Hematopoietic multipotent progenitor cell (in vitro differentiated cells): ENCODE measurements around the gene MSH6. TPM values are rescaled to one million over a fixed set of nuclear protein-coding genes. Genes with fewer than 3 reads are reported as not detected.

Experiments used
- DNase-seq, 3 donors: peaks; one replicate each; pipeline ENCODE4 v3.0.0-alpha.2; 2011 to 2015; ENCODE audit warnings: low read depth in 2 of 3, low spot score in 2 of 3
- total RNA-seq: library from RNA; depleted of rRNA; stranded (reverse); fragments of >200 nt; gene quantifications from one replicate; pipeline ENCODE4 v1.2.3, GENCODE V29; 2012

The MSH6 gene
- total RNA-seq, 1 donor, result 71.9 TPM

DNA sequence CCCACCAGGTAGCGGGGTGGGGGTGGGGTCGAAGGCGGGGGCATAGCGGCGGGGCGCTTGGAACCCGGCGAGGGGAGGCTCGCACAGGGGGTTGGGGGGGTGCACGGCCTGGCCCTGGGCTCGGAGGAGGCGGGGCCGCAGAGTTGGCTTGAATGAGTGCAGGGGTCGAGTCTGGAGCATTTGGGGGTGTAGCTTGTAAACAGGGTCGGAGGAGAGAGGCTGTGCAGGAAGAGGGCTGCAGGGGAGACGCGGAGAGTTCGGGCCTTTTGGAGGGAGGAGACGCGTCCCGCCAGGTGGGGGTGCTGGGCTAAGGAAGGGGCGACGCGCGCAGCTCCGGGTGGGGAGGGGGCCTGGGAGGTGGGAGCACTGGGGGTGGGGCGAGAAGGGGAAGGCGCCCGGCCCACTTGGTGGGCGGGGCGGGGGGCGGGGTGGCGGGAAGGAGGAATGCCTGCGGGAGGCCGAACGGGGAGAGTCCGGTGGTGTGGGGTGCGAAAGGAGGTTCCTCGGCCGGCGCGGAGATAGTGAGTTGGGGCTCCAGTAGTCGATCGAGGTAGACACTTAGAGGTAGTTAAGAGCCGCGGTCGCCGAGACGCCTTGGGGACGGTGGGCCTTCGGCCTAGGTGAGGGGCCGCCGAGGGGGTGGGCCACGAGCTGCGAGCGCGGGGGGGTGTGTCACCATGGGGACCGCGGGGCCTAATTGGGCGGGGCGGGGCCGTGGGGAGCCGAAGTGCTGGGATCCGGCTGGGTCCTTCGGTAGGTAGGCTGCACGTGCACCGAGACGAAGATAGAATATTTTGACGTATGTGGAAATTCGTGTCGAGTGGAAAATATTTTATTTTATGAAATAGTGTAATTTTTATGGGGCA, 774 bp downstream of the MSH6 start:
- peak; percentile 37 to 91 (median 89) for DNase-seq

DNA sequence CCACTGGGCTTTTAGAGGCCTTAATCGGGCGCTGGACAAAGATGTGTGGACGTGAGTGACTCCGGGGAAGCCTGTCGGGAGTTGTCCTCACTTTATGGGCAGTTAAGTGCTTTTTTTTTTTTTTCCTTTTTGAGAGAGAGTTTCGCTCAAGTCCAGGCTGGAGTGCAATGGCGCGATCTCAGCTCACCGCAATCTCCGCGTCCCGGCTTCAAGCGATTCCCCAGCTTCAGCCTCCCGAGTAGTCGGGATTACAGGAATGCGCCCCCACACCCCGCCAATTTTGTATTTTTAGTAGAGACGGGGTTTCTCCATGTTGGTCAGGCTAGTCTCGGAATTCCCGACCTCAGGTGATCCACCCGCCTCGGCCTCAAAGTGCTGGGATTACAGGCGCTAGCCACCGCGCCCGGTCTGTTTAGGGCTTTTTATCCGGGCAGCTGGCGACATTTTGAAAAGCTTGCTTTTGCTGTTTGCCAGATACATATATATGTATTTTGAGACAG, 1.5 kb downstream of the MSH6 start:
- no peak for DNase-seq

DNA sequence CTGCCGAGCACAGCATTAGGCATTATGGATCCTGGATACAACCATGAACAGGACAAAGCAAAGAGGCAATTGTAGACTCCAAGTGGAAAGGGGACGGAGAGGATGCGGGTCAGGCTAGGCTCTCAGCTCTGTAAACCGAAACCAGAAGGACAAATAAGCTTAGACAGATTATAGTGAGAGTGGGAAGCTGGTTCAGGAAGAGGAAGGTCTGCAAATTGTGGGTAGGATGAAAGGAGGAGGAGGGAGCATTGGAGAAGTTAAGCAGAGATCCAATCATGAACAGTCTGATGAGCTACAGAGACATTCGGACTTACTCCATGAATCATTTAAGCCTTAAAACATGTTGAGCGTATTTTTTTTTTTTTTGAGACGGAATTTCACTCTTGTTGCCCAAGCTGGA, 3.0 kb downstream of the MSH6 start:
- peak in 2 of 3 donors; percentile 59 for DNase-seq

DNA sequence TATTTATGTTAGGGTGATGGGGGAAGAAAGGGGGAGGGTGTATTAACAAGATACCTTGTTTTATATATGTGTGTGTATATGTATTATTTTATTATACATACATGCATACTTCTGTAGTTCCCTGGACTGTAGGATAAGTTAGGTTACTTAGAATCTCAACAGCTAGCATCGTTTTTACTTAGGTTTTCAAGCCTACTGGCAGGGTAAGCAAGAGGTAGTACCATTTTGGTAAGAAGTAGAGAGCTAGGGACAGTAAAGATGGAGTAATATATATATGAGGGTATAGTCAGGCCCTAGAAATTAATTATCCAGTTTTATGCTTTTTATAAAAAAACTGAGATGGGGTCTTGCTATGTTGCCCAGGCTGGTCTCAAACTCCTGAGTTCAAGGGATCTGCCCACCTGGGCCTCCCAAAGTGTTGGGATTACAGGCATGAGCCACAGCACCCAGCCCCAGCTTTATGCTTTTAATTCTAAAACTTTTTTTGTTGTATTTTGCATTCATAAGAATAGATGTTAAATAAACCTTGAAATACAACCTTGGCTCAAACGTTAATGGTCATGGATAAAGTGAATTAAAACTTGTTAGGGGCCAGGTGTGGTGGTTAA, 13.2 kb downstream of the MSH6 start:
- no peak for DNase-seq

DNA sequence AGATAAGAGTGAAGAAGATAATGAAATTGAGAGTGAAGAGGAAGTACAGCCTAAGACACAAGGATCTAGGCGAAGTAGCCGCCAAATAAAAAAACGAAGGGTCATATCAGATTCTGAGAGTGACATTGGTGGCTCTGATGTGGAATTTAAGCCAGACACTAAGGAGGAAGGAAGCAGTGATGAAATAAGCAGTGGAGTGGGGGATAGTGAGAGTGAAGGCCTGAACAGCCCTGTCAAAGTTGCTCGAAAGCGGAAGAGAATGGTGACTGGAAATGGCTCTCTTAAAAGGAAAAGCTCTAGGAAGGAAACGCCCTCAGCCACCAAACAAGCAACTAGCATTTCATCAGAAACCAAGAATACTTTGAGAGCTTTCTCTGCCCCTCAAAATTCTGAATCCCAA, 15.7 kb downstream of the MSH6 start:
- DNase-seq, result peak in 1 of 3 donors; percentile 8

DNA sequence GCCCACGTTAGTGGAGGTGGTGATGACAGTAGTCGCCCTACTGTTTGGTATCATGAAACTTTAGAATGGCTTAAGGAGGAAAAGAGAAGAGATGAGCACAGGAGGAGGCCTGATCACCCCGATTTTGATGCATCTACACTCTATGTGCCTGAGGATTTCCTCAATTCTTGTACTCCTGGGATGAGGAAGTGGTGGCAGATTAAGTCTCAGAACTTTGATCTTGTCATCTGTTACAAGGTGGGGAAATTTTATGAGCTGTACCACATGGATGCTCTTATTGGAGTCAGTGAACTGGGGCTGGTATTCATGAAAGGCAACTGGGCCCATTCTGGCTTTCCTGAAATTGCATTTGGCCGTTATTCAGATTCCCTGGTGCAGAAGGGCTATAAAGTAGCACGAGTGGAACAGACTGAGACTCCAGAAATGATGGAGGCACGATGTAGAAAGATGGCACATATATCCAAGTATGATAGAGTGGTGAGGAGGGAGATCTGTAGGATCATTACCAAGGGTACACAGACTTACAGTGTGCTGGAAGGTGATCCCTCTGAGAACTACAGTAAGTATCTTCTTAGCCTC, 16.2 kb downstream of the MSH6 start:
- DNase-seq, result no peak

DNA sequence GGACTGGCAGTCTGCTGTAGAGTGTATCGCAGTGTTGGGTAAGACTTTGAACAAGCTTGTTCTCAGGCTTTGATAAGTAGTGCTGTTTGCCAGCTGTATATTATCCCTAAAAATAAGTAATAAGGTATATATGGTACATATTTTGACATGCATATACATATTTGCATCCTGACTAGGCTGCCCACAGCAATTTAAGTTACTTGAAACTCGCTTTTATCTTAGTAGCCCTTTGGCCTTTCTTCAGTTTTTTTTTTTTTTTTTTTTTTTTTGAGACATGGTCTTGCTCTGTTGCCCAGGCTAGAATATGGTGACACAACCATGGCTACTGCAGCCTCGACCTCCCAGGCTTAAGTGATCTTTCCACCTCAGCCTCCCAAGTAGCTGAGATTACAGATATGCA, 18.2 kb downstream of the MSH6 start:
- no peak for DNase-seq

DNA sequence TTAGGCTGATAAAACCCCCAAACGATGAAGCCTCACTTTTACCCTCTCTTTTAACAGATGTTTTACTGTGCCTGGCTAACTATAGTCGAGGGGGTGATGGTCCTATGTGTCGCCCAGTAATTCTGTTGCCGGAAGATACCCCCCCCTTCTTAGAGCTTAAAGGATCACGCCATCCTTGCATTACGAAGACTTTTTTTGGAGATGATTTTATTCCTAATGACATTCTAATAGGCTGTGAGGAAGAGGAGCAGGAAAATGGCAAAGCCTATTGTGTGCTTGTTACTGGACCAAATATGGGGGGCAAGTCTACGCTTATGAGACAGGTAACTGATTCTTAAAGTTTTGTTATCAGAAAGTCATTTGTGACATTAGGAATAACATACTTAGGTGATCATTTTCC, 20.4 kb downstream of the MSH6 start:
- peak in 1 of 3 donors; percentile 27 for DNase-seq

DNA sequence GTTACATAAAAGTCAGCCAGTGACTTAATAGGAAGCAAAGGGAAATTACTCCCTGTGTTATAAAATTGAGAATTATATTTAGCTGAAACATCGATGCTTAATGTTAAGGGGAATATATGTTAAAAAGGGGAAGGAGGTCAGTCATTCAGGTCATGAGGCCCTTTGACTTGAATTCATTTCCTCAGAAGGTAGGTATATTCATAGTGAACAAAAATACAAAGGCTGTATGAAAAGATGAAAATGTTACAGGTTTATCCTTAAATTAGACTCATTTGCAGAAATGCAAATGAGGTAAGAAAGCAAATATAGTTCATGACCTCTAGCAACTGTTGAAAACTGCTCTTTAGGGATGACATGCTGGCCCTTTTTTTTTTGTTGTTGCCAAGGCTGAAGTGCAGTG, 20.8 kb downstream of the MSH6 start:
- no peak for DNase-seq

DNA sequence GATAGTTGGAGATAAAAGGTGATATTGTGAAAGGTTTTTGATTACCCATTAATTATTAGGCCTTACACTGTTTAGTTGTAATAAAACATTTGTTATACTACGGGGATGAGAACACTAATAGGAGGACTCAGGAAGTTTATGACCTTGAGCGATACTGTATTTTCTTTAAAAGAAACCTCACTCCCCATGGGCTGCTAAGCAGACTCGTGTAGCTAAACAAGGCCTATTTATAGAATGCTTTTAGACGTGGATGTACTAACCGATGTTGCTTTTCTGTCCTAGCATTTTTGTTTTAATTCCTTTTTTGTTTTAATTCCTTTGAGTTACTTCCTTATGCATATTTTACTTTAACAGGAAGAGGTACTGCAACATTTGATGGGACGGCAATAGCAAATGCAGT, 22.9 kb downstream of the MSH6 start:
- DNase-seq, result no peak

DNA sequence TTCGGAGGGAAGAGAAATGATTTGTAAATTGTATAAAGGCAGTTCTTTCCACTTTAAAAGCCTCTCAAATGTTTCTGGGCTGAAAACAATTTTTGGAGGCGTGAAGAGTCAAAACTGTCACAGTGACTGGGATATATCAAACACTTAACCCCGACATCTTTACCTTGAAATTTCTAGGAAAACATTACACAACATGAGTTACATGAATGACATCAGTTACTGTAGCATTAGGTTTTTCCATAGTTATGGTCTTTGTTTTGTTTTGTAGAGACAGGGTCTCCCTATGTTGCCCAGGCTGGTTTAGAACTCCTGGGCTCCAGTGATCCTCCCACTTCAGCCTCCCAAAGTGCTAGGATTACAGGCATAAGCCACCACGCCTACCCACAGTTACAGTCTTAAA, 25.7 kb downstream of the MSH6 start:
- no peak for DNase-seq

DNA sequence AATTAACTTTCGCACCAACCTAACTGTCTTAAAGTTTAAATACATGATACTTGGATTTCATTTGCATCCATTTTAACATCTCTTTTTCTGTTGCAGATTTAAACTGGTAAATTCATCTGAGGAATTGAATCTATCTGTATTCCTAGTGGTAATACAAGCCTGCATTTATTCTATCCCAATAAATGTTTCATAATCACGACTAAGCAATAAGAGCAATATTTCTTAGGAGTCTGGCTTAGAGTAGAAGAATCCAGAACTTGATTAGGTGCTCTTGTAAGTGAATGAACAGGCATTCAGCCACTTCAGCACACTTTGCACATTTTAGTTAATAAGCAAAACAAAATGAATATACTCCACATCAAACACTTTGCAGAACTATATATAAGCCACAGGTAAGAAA, 27.0 kb downstream of the MSH6 start:
- DNase-seq, result no peak

DNA sequence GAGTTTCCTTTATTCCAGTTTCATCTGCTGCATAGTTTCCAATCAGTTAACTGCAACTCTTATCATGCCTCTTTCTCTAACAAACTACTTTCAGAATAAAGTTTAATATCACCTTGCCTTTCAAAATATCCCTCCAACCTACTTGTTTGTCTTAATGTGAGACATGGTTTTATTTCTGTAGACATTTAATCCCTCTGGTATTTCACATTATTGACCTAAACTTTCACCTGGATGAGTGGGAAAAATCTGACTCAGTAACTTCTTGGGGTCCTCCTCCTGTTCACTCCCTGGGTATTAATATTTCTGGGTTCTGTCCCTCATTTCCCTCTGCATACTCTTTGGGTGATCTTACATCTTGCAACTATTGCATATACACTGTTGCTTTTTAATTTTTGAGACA, 27.9 kb downstream of the MSH6 start:
- DNase-seq, result no peak

DNA sequence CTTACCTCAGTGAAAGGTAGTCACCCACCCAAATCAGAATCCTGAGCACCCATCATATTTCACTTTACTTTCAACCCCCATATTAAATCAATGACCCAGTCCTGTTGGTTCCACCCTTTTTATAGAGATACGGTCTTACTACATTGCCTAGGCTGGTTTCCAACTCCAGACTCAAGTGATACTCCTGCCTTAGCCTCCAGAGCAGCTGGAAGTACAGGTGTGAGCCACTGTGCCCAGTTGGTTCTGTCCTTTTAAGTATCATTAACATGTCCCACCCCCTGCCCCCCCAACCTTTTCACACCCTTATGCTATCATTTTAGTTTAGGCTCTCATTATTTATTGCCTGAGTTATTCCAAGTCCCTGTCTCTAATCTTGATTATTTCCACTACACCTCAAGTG, 28.7 kb downstream of the MSH6 start:
- no peak for DNase-seq

DNA sequence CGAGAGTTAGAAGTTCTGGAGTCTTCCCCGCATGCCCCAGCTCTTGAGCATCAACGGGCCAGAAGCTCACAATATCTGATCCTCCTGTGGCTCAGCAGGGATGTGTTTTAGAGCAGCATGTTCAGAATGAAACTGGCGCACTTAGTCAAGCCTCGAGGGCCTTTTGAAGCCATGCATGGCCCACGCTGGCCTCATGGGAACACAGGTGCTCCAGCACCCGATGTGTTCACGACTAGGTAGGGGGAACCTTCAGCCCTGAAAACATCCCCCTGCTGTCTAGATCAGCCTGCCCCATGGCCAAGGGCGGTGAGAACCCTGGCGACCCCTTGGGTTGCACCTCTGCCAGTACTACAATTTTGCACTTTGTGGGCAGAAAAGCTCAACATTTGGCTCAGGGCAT, 32.8 kb downstream of the MSH6 start:
- DNase-seq, result no peak

DNA sequence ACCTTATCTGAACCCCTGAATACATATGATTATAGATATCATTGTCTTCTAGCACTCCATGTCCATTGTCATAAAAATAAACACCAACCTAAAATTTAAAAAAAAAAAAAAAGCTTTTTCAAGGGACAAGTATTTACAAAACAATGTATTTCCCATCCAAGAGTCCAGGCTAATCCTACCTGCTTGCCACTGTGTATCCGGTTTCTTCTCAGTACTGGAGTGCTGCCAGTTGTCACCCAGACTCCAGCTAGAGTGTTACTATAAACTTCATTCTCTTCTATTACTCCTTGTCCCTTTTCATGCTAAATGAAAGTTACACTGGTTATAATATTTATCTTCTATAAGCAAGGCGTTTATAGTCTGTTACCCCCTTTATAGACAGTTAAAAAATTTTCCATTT, 35.8 kb downstream of the MSH6 start:
- no peak for DNase-seq

DNA sequence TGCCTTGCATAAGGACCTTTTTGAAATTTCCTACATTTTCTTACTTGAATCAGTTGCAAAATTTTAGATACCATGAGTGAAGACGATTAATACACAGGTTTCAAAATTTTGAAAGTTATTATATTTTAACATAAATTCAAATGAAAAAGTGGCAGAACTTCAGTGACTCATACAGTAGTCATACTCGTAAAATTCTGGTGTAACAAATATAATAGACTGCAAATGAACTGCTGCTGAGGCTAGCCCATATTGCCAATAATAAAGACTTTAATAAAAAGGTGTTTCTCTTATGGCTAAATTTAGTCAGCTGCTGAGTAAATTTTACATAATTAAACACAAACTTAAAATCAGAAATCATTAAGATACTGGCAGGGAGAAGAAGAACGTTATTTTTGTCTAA, 36.9 kb downstream of the MSH6 start:
- DNase-seq, result no peak

DNA sequence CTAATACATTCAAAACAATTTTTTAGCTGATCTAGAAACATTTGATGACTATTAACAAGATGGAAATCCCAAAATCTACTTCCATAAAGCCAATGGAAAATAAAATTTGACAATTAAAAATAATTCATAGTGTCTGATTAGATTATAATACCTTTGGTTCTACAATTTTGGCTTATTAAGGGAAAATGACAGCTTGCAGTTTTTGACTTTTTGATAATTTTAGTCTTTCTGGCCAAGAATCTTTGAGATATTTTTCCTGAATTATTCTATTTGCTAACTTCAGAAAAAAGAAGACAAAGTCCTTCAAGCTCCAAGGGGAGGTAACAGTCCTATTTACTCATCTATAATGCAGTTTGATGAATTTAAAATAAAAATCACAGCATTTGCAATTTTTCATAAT, 39.6 kb downstream of the MSH6 start:
- DNase-seq, result no peak

DNA sequence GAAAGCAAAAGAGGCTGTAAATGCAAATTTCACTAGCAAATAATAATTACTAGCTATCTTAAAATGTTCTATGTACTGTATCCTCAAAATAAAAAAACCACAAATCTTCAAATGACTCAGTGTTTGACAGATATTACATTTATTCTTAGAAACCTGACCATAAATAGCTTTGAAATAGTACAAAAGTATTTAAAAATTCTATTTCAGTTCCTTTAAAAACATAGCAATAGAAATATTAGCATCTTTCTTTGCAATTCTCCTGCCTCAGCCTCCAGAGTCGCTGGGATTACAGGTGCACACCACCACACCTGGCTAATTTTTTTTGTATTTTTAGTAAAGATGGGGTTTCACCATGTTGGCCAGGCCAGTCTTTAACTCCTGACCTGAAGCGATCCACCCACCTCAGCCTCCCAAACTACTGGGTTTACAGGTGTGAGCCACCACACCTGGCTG, 50.6 kb downstream of the MSH6 start:
- DNase-seq, result no peak

DNA sequence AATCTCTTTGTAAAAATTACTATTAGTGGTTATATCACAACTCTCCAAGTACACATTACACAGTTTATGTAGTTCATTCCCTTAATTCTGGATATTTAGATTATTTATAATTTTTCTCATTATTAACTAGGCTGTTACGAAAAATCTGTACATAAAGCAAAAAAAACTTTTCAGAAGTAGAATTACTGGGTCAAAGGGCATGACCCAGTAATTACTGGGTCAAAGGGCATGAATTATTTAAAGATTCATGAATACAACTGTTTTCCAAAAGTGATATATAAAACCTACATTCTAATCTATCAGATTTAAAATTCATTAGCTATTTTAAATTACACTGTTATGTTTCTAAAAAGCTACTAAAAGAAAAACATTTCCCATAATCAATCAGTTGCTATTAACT, 55.3 kb downstream of the MSH6 start:
- DNase-seq, result no peak

DNA sequence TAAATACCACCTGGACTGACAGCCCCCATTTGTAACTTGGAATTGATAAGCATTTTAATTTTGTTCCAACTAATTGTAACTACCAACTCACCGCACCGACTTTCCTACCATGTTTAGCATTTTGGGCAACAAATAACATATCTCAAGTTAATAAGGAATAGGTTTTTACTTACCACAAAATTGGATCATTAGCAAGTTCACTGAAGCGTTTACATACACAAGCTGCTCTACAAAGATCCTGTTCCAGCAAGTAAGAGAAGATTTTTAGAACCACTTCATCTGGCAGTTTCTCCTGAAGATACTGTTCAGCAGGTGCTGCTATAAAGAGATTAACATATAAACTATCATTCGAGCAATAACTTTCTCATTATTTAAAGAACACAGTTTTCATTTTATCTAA, 55.7 kb downstream of the MSH6 start:
- DNase-seq, result no peak

DNA sequence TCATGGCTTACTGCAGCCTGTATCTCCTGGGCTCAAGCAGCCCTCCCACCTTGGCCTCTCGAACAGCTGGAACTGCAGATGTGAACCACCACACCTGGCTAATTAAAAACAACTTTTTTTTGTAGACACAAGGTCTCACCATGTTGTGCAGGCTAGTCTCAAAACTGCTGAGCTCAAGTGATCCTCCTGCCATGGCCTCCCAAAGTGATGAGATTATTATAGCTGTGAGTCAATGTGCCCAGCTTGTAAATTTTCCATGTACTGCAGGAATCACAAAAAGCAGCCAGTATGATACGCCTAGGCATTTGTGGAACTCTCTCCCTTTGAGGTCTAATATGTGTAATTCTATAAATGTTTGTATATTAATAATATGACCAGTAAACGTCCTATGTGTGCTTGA, 59.9 kb downstream of the MSH6 start:
- no peak for DNase-seq
